GM12878 (cell line): ENCODE results near the gene ERN1. TPM values are rescaled to one million over a fixed set of nuclear protein-coding genes. Genes with fewer than 3 reads are reported as not detected.

Experiments used
- CBFB ChIP-seq: IDR thresholded peaks from 2 replicates; pipeline ENCODE4 v1.6.1; 2016; ENCODE audit warnings: antibody characterized with exemption, low read depth
- FOXK2 ChIP-seq: fragments of 450-650 bp; IDR thresholded peaks from 2 replicates; pipeline ENCODE4 v1.6.1; 2017; ENCODE audit warnings: mild to moderate bottlenecking, moderate library complexity
- HDAC6 ChIP-seq: fragments of 200-600 bp; sonication (generic); IDR thresholded peaks from one replicate; pipeline ENCODE4 v1.8.0; 2017; ENCODE audit warnings: antibody characterized with exemption; ENCODE audit not compliant: unreplicated experiment
- IRF4 ChIP-seq: IDR thresholded peaks from 2 replicates; pipeline ENCODE4 v1.6.1; 2011; ENCODE audit warnings: low read depth, low read length
- MTA3 ChIP-seq: IDR thresholded peaks from 2 replicates; pipeline ENCODE4 v1.6.1; 2012; ENCODE audit warnings: low read length, inconsistent platforms, borderline replicate concordance
- NBN ChIP-seq: fragments of 450-650 bp; IDR thresholded peaks from 2 replicates; pipeline ENCODE4 v1.6.1; 2016
- RAD51 ChIP-seq: fragments of 450-650 bp; IDR thresholded peaks from 2 replicates; pipeline ENCODE4 v1.6.1; 2016; ENCODE audit warnings: moderate library complexity, mild to moderate bottlenecking, inconsistent platforms
- SRF ChIP-seq, 2 experiments: IDR thresholded peaks; 2 replicates each; pipeline ENCODE4 v1.6.1; 2011; ENCODE audit warnings: low read depth in 2 of 2, low read length in 2 of 2, mild to moderate bottlenecking in 1 of 2, moderate library complexity in 1 of 2
- TAF1 ChIP-seq: IDR thresholded peaks from 2 replicates; pipeline ENCODE4 v1.6.1; 2011; ENCODE audit warnings: mild to moderate bottlenecking, low read depth, low read length, borderline replicate concordance
- ZNF217 ChIP-seq: fragments of 450-650 bp; IDR thresholded peaks from 2 replicates; pipeline ENCODE4 v1.6.1; 2017; ENCODE audit warnings: antibody characterized with exemption, mild to moderate bottlenecking
- ZZZ3 ChIP-seq: IDR thresholded peaks from 2 replicates; pipeline ENCODE4 v1.6.1; 2011; ENCODE audit warnings: low read depth; ENCODE audit not compliant: control insufficient read depth, insufficient read length
- polyA plus RNA-seq, 11 experiments: library from polyadenylated mRNA; depleted of rRNA in 4 of 11; unstranded in 6 of 11; stranded (reverse) in 5 of 11; fragments of >200 nt; fragmentation: Nextera tagmentation in 4 of 11; fragmentation: Illumina TruSeq in 1 of 11; extraction: Ambion mirVana in 4 of 11; extraction: Trizol in 1 of 11; gene quantifications; 1 replicate in 1 of 11; 2 replicates in 10 of 11; pipeline versions ENCODE4 v1.2.1 to v1.2.3, GENCODE V29; 2011 to 2016; ENCODE audit warnings: inconsistent platforms in 2 of 11, missing spikeins in 2 of 11, low read depth in 1 of 11
- total RNA-seq, 4 experiments: library from RNA; depleted of rRNA in 3 of 4; stranded (reverse); fragments of >200 nt in 3 of 4; fragmentation: Illumina TruSeq in 1 of 4; extraction: Trizol in 1 of 4; gene quantifications; 2 replicates each; pipeline versions ENCODE4 v1.2.1 to v1.2.3, GENCODE V29; 2013 to 2021
- TF ChIP-seq, protein P1 (sequence below): fragments of 450-650 bp; IDR thresholded peaks from 2 replicates; pipeline ENCODE4 v1.6.1; 2017; ENCODE audit warnings: mild to moderate bottlenecking
- TF ChIP-seq, protein P2 (sequence below): IDR thresholded peaks from 2 replicates; pipeline ENCODE4 v1.6.1; 2012; ENCODE audit warnings: low read depth, low read length, improper control_type of control experiment
- TF ChIP-seq, protein P3 (sequence below): fragments of 450-650 bp; formaldehyde crosslinking; IDR thresholded peaks from 2 replicates; pipeline ENCODE4 v1.4.0; 2022; ENCODE audit warnings: mild to moderate bottlenecking, moderate library complexity

Gene ERN1
- total and polyA plus RNA-seq, 10 of the 15 experiments (the other 5 are each of a cell fraction or from before 2014, with no cell fraction given): 2.6 to 19.2 (median 7.6) TPM

DNA sequence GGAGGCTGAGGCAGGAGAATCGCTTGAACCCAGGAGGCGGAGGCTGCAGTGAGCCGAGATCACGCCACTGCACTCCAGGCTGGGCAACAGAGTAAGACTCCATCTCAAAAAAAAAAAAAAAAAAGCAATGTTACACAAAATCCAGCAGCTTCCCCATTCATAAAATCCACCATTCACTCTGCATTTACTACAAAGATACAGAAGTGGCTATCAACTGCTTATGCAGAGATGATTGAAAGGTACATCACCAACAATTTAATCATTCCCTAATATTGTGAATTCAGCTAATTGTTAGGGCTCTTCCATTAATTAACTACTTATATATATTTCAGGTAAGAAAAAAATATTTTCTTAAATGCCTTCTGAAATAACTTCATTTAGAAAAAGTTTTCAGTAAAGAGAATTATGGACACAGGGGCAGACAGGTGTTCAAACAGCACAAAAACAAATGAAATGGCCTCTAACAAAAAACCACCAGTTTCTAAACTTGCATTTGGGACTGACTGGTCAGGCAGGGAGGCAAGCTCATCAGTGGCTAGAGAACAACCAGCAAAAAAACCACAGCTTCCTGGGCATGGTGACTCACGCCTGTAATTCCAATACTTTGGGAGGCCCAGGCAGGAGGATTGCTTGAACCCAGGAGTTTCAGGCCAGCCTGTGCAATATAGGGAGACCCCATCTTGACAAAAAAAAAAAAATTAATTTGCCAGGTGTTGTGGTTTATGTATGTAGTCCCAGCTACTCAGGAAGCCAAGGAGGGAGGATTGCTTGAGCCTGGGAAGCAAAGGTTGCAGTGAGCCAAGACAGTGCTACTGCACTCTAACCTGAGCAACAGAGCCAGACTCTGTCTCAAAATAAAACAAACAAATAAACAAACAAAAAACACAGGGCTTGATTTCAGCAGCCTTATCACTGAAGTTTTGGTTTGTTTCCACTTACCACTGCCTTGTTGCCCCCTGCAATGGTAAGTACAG, 26.3 kb downstream of the ERN1 start (continued):
- TF ChIP-seq, protein P1, sequence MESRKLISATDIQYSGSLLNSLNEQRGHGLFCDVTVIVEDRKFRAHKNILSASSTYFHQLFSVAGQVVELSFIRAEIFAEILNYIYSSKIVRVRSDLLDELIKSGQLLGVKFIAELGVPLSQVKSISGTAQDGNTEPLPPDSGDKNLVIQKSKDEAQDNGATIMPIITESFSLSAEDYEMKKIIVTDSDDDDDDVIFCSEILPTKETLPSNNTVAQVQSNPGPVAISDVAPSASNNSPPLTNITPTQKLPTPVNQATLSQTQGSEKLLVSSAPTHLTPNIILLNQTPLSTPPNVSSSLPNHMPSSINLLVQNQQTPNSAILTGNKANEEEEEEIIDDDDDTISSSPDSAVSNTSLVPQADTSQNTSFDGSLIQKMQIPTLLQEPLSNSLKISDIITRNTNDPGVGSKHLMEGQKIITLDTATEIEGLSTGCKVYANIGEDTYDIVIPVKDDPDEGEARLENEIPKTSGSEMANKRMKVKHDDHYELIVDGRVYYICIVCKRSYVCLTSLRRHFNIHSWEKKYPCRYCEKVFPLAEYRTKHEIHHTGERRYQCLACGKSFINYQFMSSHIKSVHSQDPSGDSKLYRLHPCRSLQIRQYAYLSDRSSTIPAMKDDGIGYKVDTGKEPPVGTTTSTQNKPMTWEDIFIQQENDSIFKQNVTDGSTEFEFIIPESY: no peak
- TF ChIP-seq RAD51 (no peak), NBN (no peak), SRF (IDR thresholded peaks at IDR 0.05; ENCODE audit: low read depth in 2 of 2, low read length in 2 of 2) (no peak), FOXK2 (no peak), TAF1 (no peak), CBFB (0 out of 2 replicates have a peak, but pooled peaks have one; percentile 27), HDAC6 (no peak), MTA3 (peak; percentile 80; the same call in 1 of the 2 replicates), ZZZ3 (no peak), IRF4 (0 out of 2 replicates have a peak, but pooled peaks have one; percentile 18), ZNF217 (no peak)
- TF ChIP-seq, protein P2, sequence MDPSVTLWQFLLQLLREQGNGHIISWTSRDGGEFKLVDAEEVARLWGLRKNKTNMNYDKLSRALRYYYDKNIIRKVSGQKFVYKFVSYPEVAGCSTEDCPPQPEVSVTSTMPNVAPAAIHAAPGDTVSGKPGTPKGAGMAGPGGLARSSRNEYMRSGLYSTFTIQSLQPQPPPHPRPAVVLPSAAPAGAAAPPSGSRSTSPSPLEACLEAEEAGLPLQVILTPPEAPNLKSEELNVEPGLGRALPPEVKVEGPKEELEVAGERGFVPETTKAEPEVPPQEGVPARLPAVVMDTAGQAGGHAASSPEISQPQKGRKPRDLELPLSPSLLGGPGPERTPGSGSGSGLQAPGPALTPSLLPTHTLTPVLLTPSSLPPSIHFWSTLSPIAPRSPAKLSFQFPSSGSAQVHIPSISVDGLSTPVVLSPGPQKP: no peak
- TF ChIP-seq, protein P3, sequence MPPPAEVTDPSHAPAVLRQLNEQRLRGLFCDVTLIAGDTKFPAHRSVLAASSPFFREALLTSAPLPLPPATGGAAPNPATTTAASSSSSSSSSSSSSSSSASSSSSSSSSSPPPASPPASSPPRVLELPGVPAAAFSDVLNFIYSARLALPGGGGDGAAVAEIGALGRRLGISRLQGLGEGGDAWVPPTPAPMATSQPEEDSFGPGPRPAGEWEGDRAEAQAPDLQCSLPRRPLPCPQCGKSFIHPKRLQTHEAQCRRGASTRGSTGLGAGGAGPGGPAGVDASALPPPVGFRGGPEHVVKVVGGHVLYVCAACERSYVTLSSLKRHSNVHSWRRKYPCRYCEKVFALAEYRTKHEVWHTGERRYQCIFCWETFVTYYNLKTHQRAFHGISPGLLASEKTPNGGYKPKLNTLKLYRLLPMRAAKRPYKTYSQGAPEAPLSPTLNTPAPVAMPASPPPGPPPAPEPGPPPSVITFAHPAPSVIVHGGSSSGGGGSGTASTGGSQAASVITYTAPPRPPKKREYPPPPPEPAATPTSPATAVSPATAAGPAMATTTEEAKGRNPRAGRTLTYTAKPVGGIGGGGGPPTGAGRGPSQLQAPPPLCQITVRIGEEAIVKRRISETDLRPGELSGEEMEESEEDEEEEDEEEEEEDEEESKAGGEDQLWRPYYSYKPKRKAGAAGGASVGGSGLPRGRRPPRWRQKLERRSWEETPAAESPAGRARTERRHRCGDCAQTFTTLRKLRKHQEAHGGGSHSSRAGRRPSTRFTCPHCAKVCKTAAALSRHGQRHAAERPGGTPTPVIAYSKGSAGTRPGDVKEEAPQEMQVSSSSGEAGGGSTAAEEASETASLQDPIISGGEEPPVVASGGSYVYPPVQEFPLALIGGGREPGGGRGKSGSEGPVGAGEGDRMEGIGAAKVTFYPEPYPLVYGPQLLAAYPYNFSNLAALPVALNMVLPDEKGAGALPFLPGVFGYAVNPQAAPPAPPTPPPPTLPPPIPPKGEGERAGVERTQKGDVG (CRISPR knock-in tag): no peak
